Keratinocyte (primary cell): ENCODE results near the gene PHF2.

ENCODE experiments used
- EZH2 ChIP-seq: IDR thresholded peaks from one replicate; pipeline ENCODE4 v1.6.1; 2012; ENCODE audit warnings: inconsistent platforms, mild to moderate bottlenecking, low read length, moderate library complexity
- TF ChIP-seq, protein P1 (sequence below), 3 experiments: IDR thresholded peaks in 1 of 3; conservative IDR thresholded peaks in 1 of 3; optimal IDR thresholded peaks in 1 of 3; 2 replicates in 2 of 3; 3 replicates in 1 of 3; pipeline versions ENCODE3 to v1.5.1; 2011; ENCODE audit warnings: low read length in 3 of 3, mild to moderate bottlenecking in 3 of 3, moderate library complexity in 2 of 3, control low read depth in 1 of 3, inconsistent platforms in 1 of 3; ENCODE audit not compliant: insufficient read depth in 2 of 3; ENCODE audit errors: extremely low read depth in 1 of 3

DNA sequence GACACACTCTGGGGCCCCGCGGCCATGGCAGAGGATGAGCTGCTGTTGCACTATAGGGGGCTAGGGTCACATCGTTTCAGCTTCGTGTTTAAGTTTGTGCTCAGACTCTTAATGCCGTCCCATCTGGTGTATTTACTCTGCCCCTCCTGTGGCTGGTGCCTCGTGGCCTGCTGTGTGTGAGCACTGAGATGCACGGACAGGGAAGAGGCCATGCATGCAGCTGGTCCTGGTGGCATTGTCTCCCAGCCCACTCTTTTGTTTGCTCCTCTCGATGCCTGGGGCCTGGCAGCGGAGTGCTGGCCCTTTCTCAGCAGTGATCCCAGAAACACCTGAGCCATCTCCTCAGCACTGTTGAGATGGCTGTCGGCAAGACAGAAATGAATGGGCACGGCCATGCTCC is 30.0 kb upstream of the PHF2 start:
- no peak for TF ChIP-seq EZH2
- TF ChIP-seq, protein P1, sequence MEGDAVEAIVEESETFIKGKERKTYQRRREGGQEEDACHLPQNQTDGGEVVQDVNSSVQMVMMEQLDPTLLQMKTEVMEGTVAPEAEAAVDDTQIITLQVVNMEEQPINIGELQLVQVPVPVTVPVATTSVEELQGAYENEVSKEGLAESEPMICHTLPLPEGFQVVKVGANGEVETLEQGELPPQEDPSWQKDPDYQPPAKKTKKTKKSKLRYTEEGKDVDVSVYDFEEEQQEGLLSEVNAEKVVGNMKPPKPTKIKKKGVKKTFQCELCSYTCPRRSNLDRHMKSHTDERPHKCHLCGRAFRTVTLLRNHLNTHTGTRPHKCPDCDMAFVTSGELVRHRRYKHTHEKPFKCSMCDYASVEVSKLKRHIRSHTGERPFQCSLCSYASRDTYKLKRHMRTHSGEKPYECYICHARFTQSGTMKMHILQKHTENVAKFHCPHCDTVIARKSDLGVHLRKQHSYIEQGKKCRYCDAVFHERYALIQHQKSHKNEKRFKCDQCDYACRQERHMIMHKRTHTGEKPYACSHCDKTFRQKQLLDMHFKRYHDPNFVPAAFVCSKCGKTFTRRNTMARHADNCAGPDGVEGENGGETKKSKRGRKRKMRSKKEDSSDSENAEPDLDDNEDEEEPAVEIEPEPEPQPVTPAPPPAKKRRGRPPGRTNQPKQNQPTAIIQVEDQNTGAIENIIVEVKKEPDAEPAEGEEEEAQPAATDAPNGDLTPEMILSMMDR (optimal IDR thresholded peaks at IDR 0.05 in 1 of 3, IDR thresholded peaks at IDR 0.05 in 1 of 3, conservative IDR thresholded peaks at IDR 0.05 in 1 of 3; ENCODE audit: extremely low read depth in 1 of 3, insufficient read depth in 2 of 3, low read length in 3 of 3): no peak
